Neural crest cell (in vitro differentiated cells): Measurements from ENCODE around the gene LRMDA. TPM values are rescaled to one million over a fixed set of nuclear protein-coding genes. Genes with fewer than 3 reads are reported as not detected.

Source experiments
- DNase-seq: peaks from one replicate; pipeline ENCODE4 v3.0.0; 2021; ENCODE audit warnings: low read depth, mixed read lengths, low spot score
- H3K27ac Mint-ChIP-seq: one replicate; pipeline ENCODE4 v1.8.0; 2021; ENCODE audit warnings: mild to moderate bottlenecking, mixed read lengths; ENCODE audit not compliant: unreplicated experiment
- H3K27me3 Mint-ChIP-seq: 2 replicates; pipeline ENCODE4 v1.8.0; 2021; ENCODE audit warnings: low read depth, mild to moderate bottlenecking, mixed read lengths
- H3K36me3 Mint-ChIP-seq: 2 replicates; pipeline ENCODE4 v1.8.0; 2021; ENCODE audit warnings: low read depth, mild to moderate bottlenecking, mixed read lengths
- H3K4me1 Mint-ChIP-seq: 2 replicates; pipeline ENCODE4 v1.8.0; 2021; ENCODE audit warnings: mixed read lengths
- H3K4me3 Mint-ChIP-seq: one replicate; pipeline ENCODE4 v1.8.0; 2021; ENCODE audit warnings: mild to moderate bottlenecking, mixed read lengths
- H3K9me3 Mint-ChIP-seq: 2 replicates; pipeline ENCODE4 v1.8.0; 2021; ENCODE audit warnings: mixed read lengths
- CTCF ChIP-seq: fragments of 200-600 bp; sonication (generic); conservative IDR thresholded peaks from 2 replicates; pipeline ENCODE4 v1.5.0; 2021; ENCODE audit warnings: antibody characterized with exemption, mild to moderate bottlenecking
- total RNA-seq: library from RNA; stranded (reverse); gene quantifications from 2 replicates; pipeline ENCODE4 v1.2.1, GENCODE V29; 2021

The LRMDA gene
- total RNA-seq, 1 donor from 2014 or later, result 3.1 TPM

- TF ChIP-seq CTCF, result no peak
- Mint-ChIP-seq H3K36me3 (no peaks in the 10 kb centered on the region), H3K9me3 (no peaks in the 10 kb centered on the region), H3K4me3 (no peak overlapping the region), H3K27me3 (no peaks in the 10 kb centered on the region), H3K4me1 (no peaks in the 10 kb centered on the region), H3K27ac (peak overlapping the region; percentile 46)
- DNase-seq, result no peak
These were observed 446.5 kb downstream of the LRMDA start for GRCh38 chr10:75877877-75878276.

- no peak overlapping the region for H3K4me3 Mint-ChIP-seq
- H3K27me3 Mint-ChIP-seq, result no peaks in the 10 kb centered on the region
- TF ChIP-seq CTCF, result no peak
- H3K9me3 Mint-ChIP-seq, result no peaks in the 10 kb centered on the region
- DNase-seq, result no peak
- no peak overlapping the region for H3K27ac Mint-ChIP-seq
- no peaks in the 10 kb centered on the region for H3K36me3 Mint-ChIP-seq
- H3K4me1 Mint-ChIP-seq, result no peaks in the 10 kb centered on the region
These were observed 447.2 kb downstream of the LRMDA start for GRCh38 chr10:75878586-75878985.

GRCh38 chr10:75880031-75880775 lies 448.8 kb downstream of the LRMDA start:
- H3K36me3 Mint-ChIP-seq, result no peaks in the 10 kb centered on the region
- TF ChIP-seq CTCF, result no peak
- no peak overlapping the region for H3K4me3 Mint-ChIP-seq
- H3K27me3 Mint-ChIP-seq, result no peaks in the 10 kb centered on the region
- no peak overlapping the region for H3K27ac Mint-ChIP-seq
- no peaks in the 10 kb centered on the region for H3K4me1 Mint-ChIP-seq
- no peaks in the 10 kb centered on the region for H3K9me3 Mint-ChIP-seq
- no peak for DNase-seq

GRCh38 chr10:75883081-75884072 lies 452.0 kb downstream of the LRMDA start:
- Mint-ChIP-seq H3K27ac (no peak overlapping the region), H3K9me3 (no peaks in the 10 kb centered on the region), H3K4me3 (no peak overlapping the region), H3K4me1 (no peaks in the 10 kb centered on the region), H3K27me3 (no peaks in the 10 kb centered on the region), H3K36me3 (no peaks in the 10 kb centered on the region)
- DNase-seq, result no peak
- no peak for TF ChIP-seq CTCF

- no peak for TF ChIP-seq CTCF
- Mint-ChIP-seq H3K4me1 (no peaks in the 10 kb centered on the region), H3K9me3 (no peaks in the 10 kb centered on the region), H3K4me3 (no peak overlapping the region), H3K36me3 (no peaks in the 10 kb centered on the region), H3K27ac (no peak overlapping the region), H3K27me3 (no peaks in the 10 kb centered on the region)
- DNase-seq, result no peak
These were observed 453.4 kb downstream of the LRMDA start for GRCh38 chr10:75884808-75885207.
